Activated naive CD4-positive, alpha-beta T cell treated with anti-CD3 and anti-CD28 coated beads, Interleukin-2, amount 50 U/mL, for 24 hours (primary cell): ENCODE data around the gene BMPER.

Experiments
- H3K27ac Mint-ChIP-seq: one replicate; pipeline ENCODE4 v1.8.0; 2021; ENCODE audit warnings: mild to moderate bottlenecking, mixed read lengths
- H3K27me3 Mint-ChIP-seq: one replicate; pipeline ENCODE4 v1.8.0; 2021; ENCODE audit warnings: mixed read lengths
- H3K36me3 Mint-ChIP-seq: one replicate; pipeline ENCODE4 v1.8.0; 2021; ENCODE audit warnings: mixed read lengths
- H3K4me1 Mint-ChIP-seq: one replicate; pipeline ENCODE4 v1.8.0; 2021; ENCODE audit warnings: mixed read lengths
- H3K4me3 Mint-ChIP-seq: one replicate; pipeline ENCODE4 v1.8.0; 2021; ENCODE audit warnings: mild to moderate bottlenecking, mixed read lengths
- H3K9me3 Mint-ChIP-seq: one replicate; pipeline ENCODE4 v1.8.0; 2021; ENCODE audit warnings: mixed read lengths

The BMPER gene

DNA sequence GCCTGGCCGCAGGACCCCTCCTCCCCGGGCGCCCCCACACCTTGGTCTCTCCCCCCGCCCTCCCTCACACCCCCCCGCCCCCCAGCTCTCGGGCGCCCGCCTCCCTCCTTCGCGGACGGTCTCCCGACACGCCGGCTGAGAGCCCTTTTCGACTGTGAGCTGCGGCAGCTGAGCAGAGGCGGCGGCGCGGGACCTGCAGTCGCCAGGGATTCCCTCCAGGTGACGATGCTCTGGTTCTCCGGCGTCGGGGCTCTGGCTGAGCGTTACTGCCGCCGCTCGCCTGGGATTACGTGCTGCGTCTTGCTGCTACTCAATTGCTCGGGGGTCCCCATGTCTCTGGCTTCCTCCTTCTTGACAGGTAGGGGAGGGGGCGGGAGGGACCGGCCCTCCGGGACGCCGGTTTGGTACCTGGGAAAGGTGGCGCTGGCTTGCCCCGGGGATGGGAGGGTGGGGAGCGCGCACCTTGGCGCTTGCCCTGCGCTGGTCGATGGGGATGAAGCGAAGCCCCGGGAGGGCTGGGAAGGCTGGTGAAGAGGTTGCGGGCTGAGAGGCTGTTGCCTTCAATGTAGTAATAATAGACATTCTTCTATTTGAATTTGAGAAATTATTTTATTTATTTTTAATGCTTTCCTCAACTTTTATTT is at the start of gene BMPER:
Gene BMPER, plus strand, starts transcription at position 151 of the 644 bp plus-strand sequence. Its CDS starts 75 bp downstream, at position 226.
- no peaks in the 10 kb centered on the region for H3K9me3 Mint-ChIP-seq
- H3K27me3 Mint-ChIP-seq, result peaks cover 49% of the 10 kb centered on the region
- peaks cover 10% of the 10 kb centered on the region for H3K4me1 Mint-ChIP-seq
- peak within 1 kb of the TSS; percentile 78 for H3K4me3 Mint-ChIP-seq
- no peak within 1 kb of the TSS for H3K27ac Mint-ChIP-seq
- H3K36me3 Mint-ChIP-seq, result no peaks in the 10 kb centered on the region

DNA sequence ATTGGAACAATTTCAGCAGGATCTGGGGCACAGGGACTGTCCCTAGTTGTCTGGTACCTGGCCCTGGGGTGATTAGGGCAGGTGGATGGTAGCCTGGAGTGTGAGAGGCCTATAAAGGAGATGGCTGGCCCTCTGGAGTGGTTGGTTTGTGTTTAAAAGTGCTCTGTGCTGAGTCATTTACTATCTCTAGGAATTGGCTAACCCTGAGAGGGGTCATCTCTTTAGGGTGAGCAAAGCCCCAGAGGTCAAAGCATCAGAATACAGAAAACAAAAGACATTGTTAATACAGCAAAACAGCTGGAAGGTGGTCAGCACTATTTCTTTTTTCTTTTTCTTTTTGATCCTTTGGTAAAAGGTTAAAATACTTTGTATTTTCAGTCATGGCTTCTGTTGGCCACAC is 43.4 kb upstream of the BMPER start:
- Mint-ChIP-seq H3K4me1 (no peaks in the 10 kb centered on the region), H3K4me3 (no peak overlapping the region), H3K9me3 (peaks cover 6% of the 10 kb centered on the region), H3K36me3 (no peaks in the 10 kb centered on the region), H3K27ac (no peak overlapping the region), H3K27me3 (peaks cover 3% of the 10 kb centered on the region)

DNA sequence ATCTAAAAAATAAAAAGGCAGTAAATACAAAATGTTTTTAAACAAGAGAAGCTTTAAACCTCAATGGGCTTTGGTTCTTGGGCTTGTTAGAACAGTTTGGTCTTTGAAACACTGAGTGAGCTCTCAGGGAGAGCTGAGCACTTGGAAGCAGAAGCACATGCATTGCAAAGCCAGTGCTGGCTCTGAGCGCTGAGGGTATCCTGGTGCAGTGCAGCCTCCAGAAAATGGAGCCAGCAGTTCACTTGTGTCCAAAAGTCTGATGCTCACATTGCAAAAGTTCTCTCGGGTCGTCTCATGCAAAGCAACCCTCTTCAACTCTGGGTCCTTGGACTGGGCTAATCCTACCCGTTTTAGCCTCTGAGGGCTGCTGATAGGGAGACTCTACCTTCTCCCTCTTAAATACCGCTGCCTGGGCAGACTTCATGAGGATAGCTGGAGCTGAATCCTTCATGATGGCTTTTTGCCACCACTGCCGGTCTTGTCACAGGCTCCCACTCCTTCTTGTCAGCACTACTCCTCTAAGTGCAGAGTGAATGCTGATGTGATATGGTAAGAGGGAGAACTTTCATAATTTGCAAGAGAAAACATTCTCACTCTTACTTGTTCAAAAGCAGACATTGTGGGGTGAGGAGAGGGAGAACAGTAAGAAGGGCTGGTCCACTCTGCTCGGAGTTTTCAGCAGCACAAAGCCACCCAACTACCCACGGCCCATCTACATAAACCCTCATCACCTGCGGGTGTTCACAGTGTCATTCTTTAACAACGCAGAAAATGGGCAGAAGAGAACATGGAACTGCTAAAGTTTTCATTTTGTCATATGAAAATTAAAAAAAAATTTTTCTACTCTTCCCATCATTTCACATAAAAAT is 42.2 kb upstream of the BMPER start:
- H3K27ac Mint-ChIP-seq, result no peak overlapping the region
- no peak overlapping the region for H3K4me3 Mint-ChIP-seq
- H3K36me3 Mint-ChIP-seq, result no peaks in the 10 kb centered on the region
- H3K27me3 Mint-ChIP-seq, result peaks cover 2% of the 10 kb centered on the region
- no peaks in the 10 kb centered on the region for H3K4me1 Mint-ChIP-seq
- peaks cover 6% of the 10 kb centered on the region for H3K9me3 Mint-ChIP-seq

DNA sequence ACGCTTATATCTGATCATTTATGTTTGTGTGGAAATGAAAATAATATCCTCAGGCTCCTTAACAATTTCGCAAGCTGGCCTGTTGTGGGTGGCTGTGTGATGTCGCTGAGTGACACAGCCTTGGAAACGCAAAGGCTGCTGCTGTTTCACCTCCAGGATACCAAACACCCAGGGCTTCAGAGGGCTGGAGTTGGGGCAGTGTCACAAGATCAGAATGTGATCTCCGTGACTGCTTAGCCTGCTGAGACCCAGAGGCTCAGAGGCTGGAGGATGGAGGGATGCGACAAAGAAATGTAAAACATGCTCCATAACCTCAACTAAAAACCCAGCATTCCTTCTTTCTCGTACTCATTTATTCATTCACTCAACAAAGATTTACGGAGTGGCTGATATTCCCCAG is 37.2 kb upstream of the BMPER start:
- Mint-ChIP-seq H3K27ac (no peak overlapping the region), H3K27me3 (no peaks in the 10 kb centered on the region), H3K4me1 (no peaks in the 10 kb centered on the region), H3K4me3 (no peak overlapping the region), H3K9me3 (no peaks in the 10 kb centered on the region), H3K36me3 (no peaks in the 10 kb centered on the region)

GRCh38 chr7:33869176-33869575 is 36.2 kb upstream of the BMPER start:
- H3K4me1 Mint-ChIP-seq, result no peaks in the 10 kb centered on the region
- H3K27me3 Mint-ChIP-seq, result no peaks in the 10 kb centered on the region
- H3K9me3 Mint-ChIP-seq, result no peaks in the 10 kb centered on the region
- H3K36me3 Mint-ChIP-seq, result no peaks in the 10 kb centered on the region
- no peak overlapping the region for H3K4me3 Mint-ChIP-seq
- H3K27ac Mint-ChIP-seq, result no peak overlapping the region

DNA sequence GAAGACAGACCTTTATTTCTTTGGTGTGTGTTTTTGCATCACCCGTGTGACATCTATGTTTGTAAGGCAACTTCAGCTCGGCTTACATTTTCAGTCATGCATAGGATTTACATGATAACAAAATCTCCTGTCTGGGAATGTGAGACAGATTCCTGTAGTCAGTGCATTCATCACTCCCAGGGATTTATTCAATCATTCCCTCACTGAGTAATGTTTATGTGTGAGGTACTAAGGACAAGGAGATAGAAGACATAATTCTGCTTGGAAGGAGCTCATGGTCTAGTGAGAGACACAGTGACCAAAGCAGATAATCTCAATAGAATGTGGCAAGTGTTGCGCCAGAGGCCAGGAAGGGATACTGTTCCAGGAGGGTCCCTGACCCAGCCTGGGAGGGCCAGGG is 35.2 kb upstream of the BMPER start:
- H3K36me3 Mint-ChIP-seq, result no peaks in the 10 kb centered on the region
- H3K9me3 Mint-ChIP-seq, result no peaks in the 10 kb centered on the region
- no peaks in the 10 kb centered on the region for H3K4me1 Mint-ChIP-seq
- H3K4me3 Mint-ChIP-seq, result no peak overlapping the region
- no peak overlapping the region for H3K27ac Mint-ChIP-seq
- H3K27me3 Mint-ChIP-seq, result no peaks in the 10 kb centered on the region

- Mint-ChIP-seq H3K4me3 (no peak overlapping the region), H3K4me1 (no peaks in the 10 kb centered on the region), H3K9me3 (no peaks in the 10 kb centered on the region), H3K27me3 (no peaks in the 10 kb centered on the region), H3K27ac (no peak overlapping the region), H3K36me3 (no peaks in the 10 kb centered on the region)
Measured at GRCh38 chr7:33872870-33873269, 32.5 kb upstream of the BMPER start.

DNA sequence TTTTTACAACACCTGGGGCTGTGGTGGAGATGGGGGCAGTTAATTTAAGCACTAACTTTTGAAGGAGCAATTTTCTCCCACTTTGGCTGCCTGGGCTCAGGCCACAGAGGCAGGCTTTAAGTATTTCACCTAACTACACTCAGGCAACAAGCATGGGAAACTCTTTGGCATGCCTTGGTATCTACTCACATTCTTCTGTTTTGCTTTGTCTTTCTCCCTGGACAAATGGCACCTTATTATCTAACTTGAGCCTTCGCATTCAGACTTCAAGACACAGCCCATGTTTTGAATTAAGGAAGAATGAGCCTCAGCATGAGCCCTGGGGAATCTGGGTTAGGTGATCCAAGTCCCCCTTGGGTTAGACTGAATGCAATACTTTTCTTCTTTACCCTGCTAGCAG is 31.8 kb upstream of the BMPER start:
- Mint-ChIP-seq H3K9me3 (no peaks in the 10 kb centered on the region), H3K36me3 (no peaks in the 10 kb centered on the region), H3K27ac (no peak overlapping the region), H3K27me3 (peaks cover 2% of the 10 kb centered on the region), H3K4me3 (no peak overlapping the region), H3K4me1 (no peaks in the 10 kb centered on the region)

GRCh38 chr7:33873981-33874750 is 31.2 kb upstream of the BMPER start:
- no peaks in the 10 kb centered on the region for H3K4me1 Mint-ChIP-seq
- no peak overlapping the region for H3K4me3 Mint-ChIP-seq
- no peaks in the 10 kb centered on the region for H3K36me3 Mint-ChIP-seq
- no peaks in the 10 kb centered on the region for H3K9me3 Mint-ChIP-seq
- peaks cover 3% of the 10 kb centered on the region for H3K27me3 Mint-ChIP-seq
- H3K27ac Mint-ChIP-seq, result no peak overlapping the region

DNA sequence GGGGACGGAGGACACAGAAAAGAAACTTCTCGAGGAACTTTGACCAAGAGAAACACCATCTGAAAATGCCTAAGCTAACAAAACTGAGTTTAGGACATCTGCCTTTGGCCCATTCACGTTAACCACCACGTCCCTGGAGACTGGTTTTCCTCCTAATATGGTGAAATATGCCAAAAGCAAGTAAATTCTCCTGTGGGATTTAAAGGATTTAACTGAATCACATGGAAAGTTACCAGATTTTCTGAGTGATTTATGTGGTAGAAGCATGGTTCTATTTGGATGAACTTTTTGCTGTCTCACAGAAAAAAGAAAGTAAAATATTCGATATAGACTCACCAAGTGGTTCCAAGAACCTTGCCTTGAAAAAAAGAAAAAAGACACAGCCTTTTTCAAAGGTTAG is 30.4 kb upstream of the BMPER start:
- H3K27ac Mint-ChIP-seq, result no peak overlapping the region
- H3K27me3 Mint-ChIP-seq, result peaks cover 3% of the 10 kb centered on the region
- no peaks in the 10 kb centered on the region for H3K4me1 Mint-ChIP-seq
- H3K4me3 Mint-ChIP-seq, result no peak overlapping the region
- no peaks in the 10 kb centered on the region for H3K9me3 Mint-ChIP-seq
- no peaks in the 10 kb centered on the region for H3K36me3 Mint-ChIP-seq

DNA sequence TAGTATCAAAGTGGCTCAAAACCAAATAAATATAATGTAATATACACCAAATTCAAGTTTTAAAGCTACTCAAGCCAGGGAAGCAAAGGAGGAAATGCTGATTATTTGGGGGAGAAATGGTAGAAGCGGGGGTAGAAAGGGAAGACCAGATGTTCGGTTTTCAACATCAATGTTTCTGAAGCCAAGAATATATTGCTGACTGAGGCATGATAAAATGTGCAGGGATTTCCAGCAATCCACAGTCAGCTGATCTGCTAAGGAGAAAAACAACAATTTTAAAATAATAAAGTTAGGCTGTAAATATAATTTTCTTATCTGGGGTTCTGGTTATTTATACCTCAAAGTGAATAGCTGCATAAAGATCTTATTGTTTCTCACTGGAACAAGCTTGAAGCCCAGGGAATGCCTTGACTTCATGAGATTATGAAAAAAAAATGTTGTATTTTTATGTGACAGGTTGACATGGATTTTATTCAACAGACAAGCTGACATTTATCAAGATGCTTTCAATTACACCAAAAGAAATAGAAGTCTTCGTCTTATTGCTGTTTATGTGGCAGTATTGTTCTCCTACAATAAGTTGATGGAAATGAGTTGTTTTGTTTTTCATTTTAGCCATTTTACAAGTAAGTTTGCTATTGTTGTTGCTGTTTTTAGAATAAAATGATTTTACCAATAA is 28.6 kb upstream of the BMPER start:
- no peaks in the 10 kb centered on the region for H3K9me3 Mint-ChIP-seq
- H3K4me3 Mint-ChIP-seq, result no peak overlapping the region
- H3K27me3 Mint-ChIP-seq, result peaks cover 6% of the 10 kb centered on the region
- no peak overlapping the region for H3K27ac Mint-ChIP-seq
- no peaks in the 10 kb centered on the region for H3K36me3 Mint-ChIP-seq
- no peaks in the 10 kb centered on the region for H3K4me1 Mint-ChIP-seq

DNA sequence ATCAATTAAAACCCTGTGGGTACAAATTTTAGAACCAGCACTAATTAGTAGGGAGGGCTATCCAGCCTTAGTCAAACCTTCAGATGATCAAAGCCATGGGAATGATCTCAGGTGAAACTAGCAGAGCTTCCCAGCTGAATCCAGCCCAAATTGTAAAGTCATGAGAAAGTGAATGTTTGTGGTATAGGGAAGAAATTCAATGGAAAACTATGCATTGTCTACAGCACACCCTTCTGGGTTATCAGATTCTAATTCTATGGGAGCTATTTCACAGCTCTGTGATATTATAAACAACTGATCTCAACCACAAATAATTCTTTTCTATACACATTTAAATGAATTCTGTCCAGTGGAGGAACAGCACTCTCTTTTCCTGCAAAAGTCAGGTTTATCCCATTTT is 24.6 kb upstream of the BMPER start:
- Mint-ChIP-seq H3K27me3 (peaks cover 8% of the 10 kb centered on the region), H3K4me3 (no peak overlapping the region), H3K36me3 (no peaks in the 10 kb centered on the region), H3K9me3 (no peaks in the 10 kb centered on the region), H3K4me1 (no peaks in the 10 kb centered on the region), H3K27ac (no peak overlapping the region)

GRCh38 chr7:33881316-33881715 is 24.0 kb upstream of the BMPER start:
- H3K36me3 Mint-ChIP-seq, result no peaks in the 10 kb centered on the region
- H3K4me1 Mint-ChIP-seq, result no peaks in the 10 kb centered on the region
- no peak overlapping the region for H3K4me3 Mint-ChIP-seq
- H3K27me3 Mint-ChIP-seq, result peaks cover 8% of the 10 kb centered on the region
- H3K27ac Mint-ChIP-seq, result no peak overlapping the region
- H3K9me3 Mint-ChIP-seq, result no peaks in the 10 kb centered on the region

- H3K4me3 Mint-ChIP-seq, result no peak overlapping the region
- no peaks in the 10 kb centered on the region for H3K9me3 Mint-ChIP-seq
- no peaks in the 10 kb centered on the region for H3K4me1 Mint-ChIP-seq
- no peaks in the 10 kb centered on the region for H3K36me3 Mint-ChIP-seq
- no peak overlapping the region for H3K27ac Mint-ChIP-seq
- H3K27me3 Mint-ChIP-seq, result peaks cover 8% of the 10 kb centered on the region
Measured at GRCh38 chr7:33882040-33882837, 23.1 kb upstream of the BMPER start.
